H1 (cell line): ENCODE data around the gene FAM169A. TPM values are rescaled to one million over a fixed set of nuclear protein-coding genes. Genes with fewer than 3 reads are reported as not detected.

Experiments
- CTCF ChIA-PET: fragments of 300-600 bp; sonication (Branson Sonifier 250); formaldehyde crosslinking; loops from one replicate; lab custom pipeline; 2021; ENCODE audit not compliant: partially characterized antibody; lab: Charles Lee
- POLR2A ChIA-PET: fragments of 300-600 bp; sonication (Branson Sonifier 250); formaldehyde crosslinking; loops from one replicate; lab custom pipeline; 2021; ENCODE audit warnings: inconsistent platforms; ENCODE audit not compliant: partially characterized antibody; lab: Charles Lee
- DNase-seq, 2 experiments: peaks; one replicate each; pipeline versions ENCODE4 v3.0.0 to v3.0.0-alpha.2; 2010 to 2022; ENCODE audit warnings: low spot score in 2 of 2, low read depth in 1 of 2, mixed read lengths in 1 of 2
- FAIRE-seq: peaks from 2 replicates; lab custom pipeline; 2011; peaks lifted over from hg19 to GRCh38; lab: Jason Lieb, UNC
- H2AFZ ChIP-seq: 2 replicates; pipeline ENCODE4 v1.8.1; 2012; ENCODE audit warnings: low read length, inconsistent platforms
- H2AK5ac ChIP-seq: 2 replicates; pipeline ENCODE4 v1.6.1; 2013; ENCODE audit warnings: low read depth, low read length
- H2BK120ac ChIP-seq: replicated peaks from 2 replicates; pipeline ENCODE3; 2013; ENCODE audit warnings: low read depth, low read length, inconsistent platforms
- H2BK12ac ChIP-seq: 2 replicates; pipeline ENCODE4 v1.6.1; 2013; ENCODE audit warnings: low read depth, low read length
- H2BK15ac ChIP-seq: 2 replicates; pipeline ENCODE4 v1.6.1; 2013; ENCODE audit warnings: low read length
- H2BK20ac ChIP-seq: 2 replicates; pipeline ENCODE4 v1.6.1; 2013; ENCODE audit warnings: low read length
- H2BK5ac ChIP-seq: 2 replicates; pipeline ENCODE4 v1.6.1; 2013; ENCODE audit warnings: low read depth, low read length
- H3K14ac ChIP-seq: 2 replicates; pipeline ENCODE4 v1.6.1; 2013; ENCODE audit warnings: inconsistent platforms; ENCODE audit not compliant: insufficient read length
- H3K18ac ChIP-seq: 2 replicates; pipeline ENCODE4 v1.6.1; 2013; ENCODE audit warnings: low read length; ENCODE audit errors: extremely low read depth
- H3K23ac ChIP-seq: 2 replicates; pipeline ENCODE4 v1.6.1; 2013; ENCODE audit warnings: inconsistent platforms; ENCODE audit not compliant: insufficient read length
- H3K23me2 ChIP-seq: 2 replicates; pipeline ENCODE4 v1.6.1; 2013; ENCODE audit warnings: low read depth, low read length
- H3K27ac ChIP-seq: 2 replicates; pipeline ENCODE4 v1.6.1; 2011; ENCODE audit warnings: low read depth, low read length, inconsistent platforms
- H3K27me3 ChIP-seq, 4 experiments: replicated peaks in 1 of 4; 1 replicate in 1 of 4; 2 replicates in 3 of 4; pipeline versions ENCODE4 v1.6.1 to v1.8.1; 2011 to 2013; ENCODE audit warnings: low read length in 3 of 4, mild to moderate bottlenecking in 3 of 4, inconsistent platforms in 2 of 4, mixed read lengths in 2 of 4, moderate library complexity in 1 of 4; ENCODE audit not compliant: control insufficient read depth in 3 of 4, insufficient read depth in 3 of 4; ENCODE audit errors: extremely low read depth in 1 of 4
- H3K36me3 ChIP-seq, 4 experiments: 2 replicates each; pipeline versions ENCODE4 v1.6.1 to v1.8.1; 2011 to 2013; ENCODE audit warnings: mild to moderate bottlenecking in 4 of 4, low read length in 3 of 4, moderate library complexity in 2 of 4, control low read depth in 1 of 4, inconsistent platforms in 1 of 4; ENCODE audit not compliant: insufficient read depth in 4 of 4, control insufficient read depth in 2 of 4
- H3K4ac ChIP-seq: replicated peaks from 2 replicates; pipeline ENCODE3; 2013; ENCODE audit warnings: low read length, low read depth, mixed read lengths, inconsistent platforms; ENCODE audit not compliant: insufficient read length
- H3K4me1 ChIP-seq, 4 experiments: replicated peaks in 1 of 4; 1 replicate in 1 of 4; 2 replicates in 3 of 4; pipeline versions ENCODE4 v1.6.1 to v1.8.1; 2011 to 2013; ENCODE audit warnings: low read length in 3 of 4, inconsistent platforms in 2 of 4, mixed read lengths in 1 of 4; ENCODE audit not compliant: insufficient read depth in 4 of 4, control insufficient read depth in 3 of 4
- H3K4me2 ChIP-seq, 2 experiments: 2 replicates each; pipeline versions ENCODE4 v1.6.1 to v1.8.1; 2011 to 2013; ENCODE audit warnings: low read depth in 2 of 2, low read length in 2 of 2, control low read depth in 1 of 2, inconsistent platforms in 1 of 2, mild to moderate bottlenecking in 1 of 2; ENCODE audit not compliant: insufficient read depth in 1 of 2
- H3K4me3 ChIP-seq, 4 experiments: fragments of 200-600, 300-600 bp in 1 of 4; sonication (generic), shearing (Covaris generic), sonication (Bioruptor Twin) in 1 of 4; 2 replicates each; pipeline versions ENCODE4 v1.5.1 to v1.8.1; 2011 to 2016; ENCODE audit warnings: low read length in 4 of 4, low read depth in 3 of 4, control low read depth in 2 of 4, inconsistent platforms in 2 of 4, mild to moderate bottlenecking in 2 of 4, mixed read lengths in 1 of 4, moderate library complexity in 1 of 4; ENCODE audit not compliant: insufficient read depth in 2 of 4; ENCODE audit errors: extremely low read depth in 1 of 4
- H3K56ac ChIP-seq: replicated peaks from 2 replicates; pipeline ENCODE3; 2013; ENCODE audit warnings: low read depth, mild to moderate bottlenecking, mixed read lengths, low read length, inconsistent platforms; ENCODE audit not compliant: insufficient read length
- H3K79me1 ChIP-seq: 2 replicates; pipeline ENCODE4 v1.6.1; 2013; ENCODE audit warnings: low read depth, low read length, control low read depth
- H3K79me2 ChIP-seq, 2 experiments: 2 replicates each; pipeline versions ENCODE4 v1.6.1 to v1.8.1; 2012 to 2013; ENCODE audit warnings: low read length in 2 of 2, mild to moderate bottlenecking in 2 of 2, inconsistent platforms in 1 of 2; ENCODE audit not compliant: insufficient read depth in 2 of 2, control insufficient read depth in 1 of 2
- H3K9ac ChIP-seq, 4 experiments: replicated peaks in 1 of 4; 1 replicate in 1 of 4; 2 replicates in 3 of 4; pipeline versions ENCODE4 v1.6.1 to v1.8.1; 2011 to 2013; ENCODE audit warnings: low read depth in 3 of 4, low read length in 3 of 4, control low read depth in 2 of 4, mild to moderate bottlenecking in 2 of 4, moderate library complexity in 2 of 4, inconsistent platforms in 1 of 4; ENCODE audit errors: extremely low read depth in 1 of 4
- H3K9me3 ChIP-seq, 2 experiments: 2 replicates each; pipeline versions ENCODE4 v1.6.1 to v1.8.1; 2012 to 2013; ENCODE audit warnings: mild to moderate bottlenecking in 2 of 2, moderate library complexity in 2 of 2, control low read depth in 1 of 2, inconsistent platforms in 1 of 2, low read depth in 1 of 2, low read length in 1 of 2, mixed read lengths in 1 of 2; ENCODE audit not compliant: insufficient read depth in 2 of 2
- H4K20me1 ChIP-seq, 2 experiments: replicated peaks in 1 of 2; 2 replicates each; pipeline versions ENCODE3 to v1.8.1; 2011 to 2013; ENCODE audit warnings: inconsistent platforms in 2 of 2, low read length in 2 of 2, mild to moderate bottlenecking in 1 of 2; ENCODE audit not compliant: insufficient read depth in 2 of 2, control insufficient read depth in 1 of 2
- H4K5ac ChIP-seq: 2 replicates; pipeline ENCODE4 v1.6.1; 2013; ENCODE audit warnings: low read length, low read depth, mixed read lengths, inconsistent platforms; ENCODE audit not compliant: insufficient read length
- H4K8ac ChIP-seq: 2 replicates; pipeline ENCODE4 v1.8.0; 2013; ENCODE audit warnings: mild to moderate bottlenecking, moderate library complexity, low read length, inconsistent platforms; ENCODE audit not compliant: insufficient read depth; ENCODE audit errors: extremely low read depth
- H4K91ac ChIP-seq: replicated peaks from 2 replicates; pipeline ENCODE3; 2013; ENCODE audit warnings: low read length, mixed read lengths, inconsistent platforms; ENCODE audit not compliant: insufficient read length
- CREB1 ChIP-seq: IDR thresholded peaks from 2 replicates; pipeline ENCODE4 v1.6.1; 2012; ENCODE audit warnings: inconsistent platforms
- EGR1 ChIP-seq: IDR thresholded peaks from 2 replicates; pipeline ENCODE4 v1.6.1; 2011; ENCODE audit warnings: low read depth, low read length, borderline replicate concordance
- FOSL1 ChIP-seq: IDR thresholded peaks from 2 replicates; pipeline ENCODE4 v1.6.1; 2011; ENCODE audit warnings: mild to moderate bottlenecking, low read depth, low read length, moderate library complexity; ENCODE audit not compliant: insufficient read depth
- GTF2F1 ChIP-seq: IDR thresholded peaks from 2 replicates; pipeline ENCODE4 v1.6.1; 2012; ENCODE audit warnings: low read depth, low read length, improper control_type of control experiment, borderline replicate concordance
- JUND ChIP-seq: IDR thresholded peaks from 2 replicates; pipeline ENCODE4 v1.6.1; 2011; ENCODE audit warnings: mild to moderate bottlenecking, improper control_type of control experiment, low read length
- POLR2AphosphoS5 ChIP-seq: IDR thresholded peaks from 2 replicates; pipeline ENCODE4 v1.6.1; 2011; ENCODE audit warnings: low read depth, low read length
- RFX5 ChIP-seq: IDR thresholded peaks from 2 replicates; pipeline ENCODE4 v1.6.1; 2011; ENCODE audit warnings: low read depth, low read length, improper control_type of control experiment, borderline replicate concordance
- RXRA ChIP-seq: IDR thresholded peaks from 2 replicates; pipeline ENCODE4 v1.6.1; 2011; ENCODE audit warnings: low read depth, mild to moderate bottlenecking, low read length, moderate library complexity; ENCODE audit not compliant: insufficient read depth
- SIRT6 ChIP-seq: IDR thresholded peaks from one replicate; pipeline ENCODE4 v1.7.1; 2012; ENCODE audit warnings: low read length, inconsistent platforms
- SIX5 ChIP-seq: IDR thresholded peaks from 2 replicates; pipeline ENCODE4 v1.6.1; 2011; ENCODE audit warnings: mild to moderate bottlenecking, low read depth, low read length
- SRF ChIP-seq: IDR thresholded peaks from 2 replicates; pipeline ENCODE4 v1.6.1; 2011; ENCODE audit warnings: mild to moderate bottlenecking, low read depth, low read length, moderate library complexity
- WGBS, 2 experiments: shearing (Covaris generic) in 1 of 2; methylation state at CpG; one replicate each; pipeline versions ENCODE4 v1.1.6 to v1.1.7; 2013 to 2015; ENCODE audit warnings: low lambda C conversion rate in 2 of 2, mixed read lengths in 2 of 2, inconsistent platforms in 1 of 2, low coverage in 1 of 2, missing lambda C conversion rate in 1 of 2; ENCODE audit not compliant: insufficient replicate concordance in 2 of 2, insufficient coverage in 1 of 2, insufficient read length in 1 of 2; ENCODE audit errors: extremely low coverage in 1 of 2, missing lambda C conversion rate in 1 of 2; 5-methylcytosine and 5-hydroxymethylcytosine counted together
- polyA plus RNA-seq, 7 experiments: library from polyadenylated mRNA; depleted of rRNA in 3 of 7; stranded (reverse) in 5 of 7; unstranded in 2 of 7; fragments of >200 nt in 5 of 7; fragments of 200-250 nt in 2 of 7; gene quantifications; 1 replicate in 5 of 7; 2 replicates in 1 of 7; 4 replicates in 1 of 7; pipeline versions ENCODE4 v1.2.1 to v1.2.3, GENCODE V29; 2011 to 2013; ENCODE audit warnings: missing spikeins in 2 of 7, mixed read lengths in 2 of 7
- total RNA-seq: library from RNA; stranded (reverse); fragmentation: NEBNext Ultra II Directional; extraction: Animal tissue kit (Norgen Biotek cat#: 25700); gene quantifications from 2 replicates; pipeline ENCODE4 v1.2.1, GENCODE V29; 2021
- TF ChIP-seq, protein P1 (sequence below): IDR thresholded peaks from 2 replicates; pipeline ENCODE4 v1.6.1; 2012; ENCODE audit warnings: inconsistent platforms

FAM169A gene
- total and polyA plus RNA-seq, 2 of the 8 experiments (the other 6 are each of a cell fraction or from before 2014, with no cell fraction given): 12.6 to 83.1 TPM

DNA sequence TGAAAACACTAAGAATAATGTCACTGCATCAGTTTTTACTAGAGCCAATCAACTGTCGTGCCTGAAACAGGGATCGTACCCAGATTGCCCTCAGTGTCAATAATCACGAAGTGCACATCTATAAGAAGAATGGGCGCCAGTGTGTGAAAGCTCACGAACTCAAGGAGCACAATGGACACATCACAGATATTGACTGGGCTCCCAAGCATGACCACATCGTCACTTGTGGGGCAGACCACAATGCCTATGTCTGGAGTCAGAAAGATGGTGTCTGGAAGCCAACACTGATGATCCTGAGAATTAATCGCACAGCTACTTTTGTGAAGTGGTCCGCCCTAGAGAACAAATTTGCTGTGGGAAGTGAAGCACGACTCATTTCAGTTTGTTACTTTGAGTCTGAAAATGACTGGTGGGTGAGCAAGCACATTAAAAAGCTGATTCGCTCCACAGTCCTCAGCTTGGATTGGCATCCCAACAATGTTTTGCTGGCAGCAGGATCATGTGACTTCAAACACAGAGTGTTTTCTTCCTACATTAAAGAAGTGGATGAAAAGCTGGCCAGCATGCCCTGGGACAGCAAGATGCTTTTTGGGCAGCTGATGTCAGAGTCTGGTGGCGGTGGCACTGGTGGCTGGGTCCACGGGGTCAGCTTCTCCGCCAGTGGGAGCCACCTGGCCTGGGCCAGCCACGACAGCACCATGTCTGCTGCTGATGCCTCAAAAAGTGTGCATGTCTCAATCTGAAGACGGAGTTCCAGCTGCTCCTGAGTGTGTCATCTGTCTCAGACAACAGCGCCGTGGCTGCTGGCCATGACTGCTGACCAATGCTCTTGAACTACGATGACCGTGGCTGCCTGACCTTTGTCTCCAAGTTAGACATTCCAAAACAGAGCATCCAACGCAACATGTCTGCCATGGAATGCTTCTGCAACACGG is 66.9 kb downstream of the FAM169A start:
- DNase-seq: peak in 1 of 2 experiments; percentile 41
- no peaks in the 10 kb centered on the region for H3K4me1 ChIP-seq
- TF ChIP-seq EGR1 (no peak), SIX5 (no peak), SRF (no peak), RFX5 (no peak), FOSL1 (no peak), SIRT6 (no peak), CREB1 (no peak), JUND (no peak), POLR2AphosphoS5 (no peak), RXRA (no peak), GTF2F1 (no peak)
- TF ChIP-seq, protein P1, sequence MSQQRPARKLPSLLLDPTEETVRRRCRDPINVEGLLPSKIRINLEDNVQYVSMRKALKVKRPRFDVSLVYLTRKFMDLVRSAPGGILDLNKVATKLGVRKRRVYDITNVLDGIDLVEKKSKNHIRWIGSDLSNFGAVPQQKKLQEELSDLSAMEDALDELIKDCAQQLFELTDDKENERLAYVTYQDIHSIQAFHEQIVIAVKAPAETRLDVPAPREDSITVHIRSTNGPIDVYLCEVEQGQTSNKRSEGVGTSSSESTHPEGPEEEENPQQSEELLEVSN: no peak

More for the DNA sequence above, 66.9 kb downstream of the FAM169A start:
- Histone ChIP-seq H3K56ac (no peak overlapping the region), H3K4ac (no peak overlapping the region), H3K79me2 (0 out of 4 replicates have a peak, but pooled peaks cover 0 to 6% of the 10 kb centered on the region in 2 experiments), H3K36me3 (peaks cover 14 to 74% (median 48%) of the 10 kb centered on the region in 4 experiments), H3K9ac (no peak overlapping the region), H4K20me1 (peaks cover 4 to 5% of the 10 kb centered on the region in 2 experiments), H2BK15ac (no peak overlapping the region), H3K27me3 (no peaks in the 10 kb centered on the region), H3K9me3 (no peaks in the 10 kb centered on the region), H2AFZ (no peak overlapping the region), H2AK5ac (no peak overlapping the region), H3K4me2 (no peak overlapping the region), H3K27ac (no peak overlapping the region), H4K5ac (no peak overlapping the region), H4K91ac (no peak overlapping the region), H2BK5ac (peak overlapping the region; percentile 1; the same call in 1 of the 2 replicates), H2BK20ac (no peak overlapping the region), H3K4me3 (no peak overlapping the region), H3K79me1 (peaks cover 2% of the 10 kb centered on the region; the same call in 1 of the 2 replicates), H2BK120ac (no peak overlapping the region), H3K14ac (no peak overlapping the region), H3K23me2 (no peaks in the 10 kb centered on the region; the same call in 1 of the 2 replicates), H4K8ac (no peak overlapping the region), H2BK12ac (no peak overlapping the region), H3K23ac (no peak overlapping the region), H3K18ac (no peak overlapping the region)
- 88% methylated on average over 21 of the region's 21 CpGs; no CpG with 5 or more reads in 1 of the 2 experiments for WGBS, 2 experiments
- ChIA-PET CTCF (interaction anchor here (0.9 to 1.4 kb wide), 2 partner anchors 30 to 104 kb away, joined by 3 to 6 read pairs; no protein-coding TSS in a partner anchor), POLR2A (no interaction called here)
- FAIRE-seq: no peak
